ENCODE results near the gene GRK3.
"Not testable (repeated sequence)": the region's sequence is repeated elsewhere in the genome, so short reads cannot be mapped to it uniquely, and the experiment has no call there.

GRK3 gene

GRCh38 chr22:25562966-25563760, 1.3 kb upstream of the GRK3 start:
- H3K27ac ChIP-seq (ENCODE audit: low read depth, low read length); H3K27me3 ChIP-seq (ENCODE audit: control insufficient read depth in 1 of 2, insufficient read depth in 2 of 2, low read length in 2 of 2); H3K36me3 ChIP-seq (ENCODE audit: control insufficient read depth in 1 of 2, insufficient read depth in 2 of 2, low read length in 2 of 2); H3K9me3 ChIP-seq (ENCODE audit: control insufficient read depth in 1 of 2, low read length in 2 of 2); H3K9ac ChIP-seq (ENCODE audit: low read depth in 1 of 2, low read length in 2 of 2): not testable (repeated sequence)
- Histone ChIP-seq H3K4me1 (ENCODE audit: control insufficient read depth in 1 of 2, insufficient read depth in 2 of 2, low read length in 2 of 2) (peaks cover 8 to 13% of the 10 kb centered on the region in 2 donors), H3K4me3 (ENCODE audit: low read depth in 1 of 2, low read length in 2 of 2) (peak overlapping the region in 1 of 2 donors; percentile 73)

- no peak overlapping the region for H3K27ac ChIP-seq (ENCODE audit: low read depth, low read length)
- H3K4me1 ChIP-seq (ENCODE audit: control insufficient read depth in 1 of 2, insufficient read depth in 2 of 2, low read length in 2 of 2) = peaks cover 8 to 13% of the 10 kb centered on the region in 2 donors
- H3K9me3 ChIP-seq (ENCODE audit: control insufficient read depth in 1 of 2, low read length in 2 of 2) = no peaks in the 10 kb centered on the region
- H3K4me3 ChIP-seq (ENCODE audit: low read depth in 1 of 2, low read length in 2 of 2) = peak overlapping the region; percentile 68 to 73
- H3K36me3 ChIP-seq (ENCODE audit: control insufficient read depth in 1 of 2, insufficient read depth in 2 of 2, low read length in 2 of 2) = no peaks in the 10 kb centered on the region
- H3K27me3 ChIP-seq (ENCODE audit: control insufficient read depth in 1 of 2, insufficient read depth in 2 of 2, low read length in 2 of 2) = no peaks in the 10 kb centered on the region
- H3K9ac ChIP-seq (ENCODE audit: low read depth in 1 of 2, low read length in 2 of 2) = peak overlapping the region in 1 of 2 donors; percentile 16
Observed at GRCh38 chr22:25563761-25564319, 635 bp upstream of the GRK3 start.

GRCh38 chr22:25564979-25565677, 653 bp downstream of the GRK3 start:
- Histone ChIP-seq H3K9me3 (ENCODE audit: control insufficient read depth in 1 of 2, low read length in 2 of 2) (no peaks in the 10 kb centered on the region), H3K4me3 (ENCODE audit: low read depth in 1 of 2, low read length in 2 of 2) (peak overlapping the region; percentile 62 to 77), H3K4me1 (ENCODE audit: control insufficient read depth in 1 of 2, insufficient read depth in 2 of 2, low read length in 2 of 2) (peaks cover 8 to 13% of the 10 kb centered on the region in 2 donors), H3K27ac (ENCODE audit: low read depth, low read length) (no peak overlapping the region), H3K27me3 (ENCODE audit: control insufficient read depth in 1 of 2, insufficient read depth in 2 of 2, low read length in 2 of 2) (no peaks in the 10 kb centered on the region), H3K36me3 (ENCODE audit: control insufficient read depth in 1 of 2, insufficient read depth in 2 of 2, low read length in 2 of 2) (no peaks in the 10 kb centered on the region), H3K9ac (ENCODE audit: low read depth in 1 of 2, low read length in 2 of 2) (peak overlapping the region in 1 of 2 donors; percentile 51)

- no peak overlapping the region for H3K27ac ChIP-seq (ENCODE audit: low read depth, low read length)
- H3K4me1 ChIP-seq (ENCODE audit: control insufficient read depth in 1 of 2, insufficient read depth in 2 of 2, low read length in 2 of 2) = peaks cover 8 to 17% of the 10 kb centered on the region in 2 donors
- H3K36me3 ChIP-seq (ENCODE audit: control insufficient read depth in 1 of 2, insufficient read depth in 2 of 2, low read length in 2 of 2) = no peaks in the 10 kb centered on the region
- no peak overlapping the region for H3K9ac ChIP-seq (ENCODE audit: low read depth in 1 of 2, low read length in 2 of 2)
- H3K4me3 ChIP-seq (ENCODE audit: low read depth in 1 of 2, low read length in 2 of 2) = no peak overlapping the region
- H3K27me3 ChIP-seq (ENCODE audit: control insufficient read depth in 1 of 2, insufficient read depth in 2 of 2, low read length in 2 of 2) = no peaks in the 10 kb centered on the region
- H3K9me3 ChIP-seq (ENCODE audit: control insufficient read depth in 1 of 2, low read length in 2 of 2) = no peaks in the 10 kb centered on the region
Observed at GRCh38 chr22:25566186-25566897, 1.9 kb downstream of the GRK3 start.

GRCh38 chr22:25566898-25567235, 2.4 kb downstream of the GRK3 start:
- H3K4me1 ChIP-seq (ENCODE audit: control insufficient read depth in 1 of 2, insufficient read depth in 2 of 2, low read length in 2 of 2) = peaks cover 8 to 17% of the 10 kb centered on the region in 2 donors
- no peak overlapping the region for H3K27ac ChIP-seq (ENCODE audit: low read depth, low read length)
- no peaks in the 10 kb centered on the region for H3K27me3 ChIP-seq (ENCODE audit: control insufficient read depth in 1 of 2, insufficient read depth in 2 of 2, low read length in 2 of 2)
- no peak overlapping the region for H3K9ac ChIP-seq (ENCODE audit: low read depth in 1 of 2, low read length in 2 of 2)
- no peak overlapping the region for H3K4me3 ChIP-seq (ENCODE audit: low read depth in 1 of 2, low read length in 2 of 2)
- H3K9me3 ChIP-seq (ENCODE audit: control insufficient read depth in 1 of 2, low read length in 2 of 2) = no peaks in the 10 kb centered on the region
- no peaks in the 10 kb centered on the region for H3K36me3 ChIP-seq (ENCODE audit: control insufficient read depth in 1 of 2, insufficient read depth in 2 of 2, low read length in 2 of 2)

- Histone ChIP-seq H3K36me3 (ENCODE audit: control insufficient read depth in 1 of 2, insufficient read depth in 2 of 2, low read length in 2 of 2) (no peaks in the 10 kb centered on the region), H3K9ac (ENCODE audit: low read depth in 1 of 2, low read length in 2 of 2) (no peak overlapping the region), H3K27me3 (ENCODE audit: control insufficient read depth in 1 of 2, insufficient read depth in 2 of 2, low read length in 2 of 2) (no peaks in the 10 kb centered on the region), H3K4me1 (ENCODE audit: control insufficient read depth in 1 of 2, insufficient read depth in 2 of 2, low read length in 2 of 2) (peaks cover 8 to 17% of the 10 kb centered on the region in 2 donors), H3K27ac (ENCODE audit: low read depth, low read length) (no peak overlapping the region), H3K4me3 (ENCODE audit: low read depth in 1 of 2, low read length in 2 of 2) (no peak overlapping the region), H3K9me3 (ENCODE audit: control insufficient read depth in 1 of 2, low read length in 2 of 2) (no peaks in the 10 kb centered on the region)
Observed at GRCh38 chr22:25567251-25567675, 2.8 kb downstream of the GRK3 start.

GRCh38 chr22:25568066-25568465, 3.6 kb downstream of the GRK3 start:
- not testable (repeated sequence) for H3K27ac ChIP-seq (ENCODE audit: low read depth, low read length); H3K36me3 ChIP-seq (ENCODE audit: control insufficient read depth in 1 of 2, insufficient read depth in 2 of 2, low read length in 2 of 2); H3K4me3 ChIP-seq (ENCODE audit: low read depth in 1 of 2, low read length in 2 of 2); H3K9me3 ChIP-seq (ENCODE audit: control insufficient read depth in 1 of 2, low read length in 2 of 2); H3K27me3 ChIP-seq (ENCODE audit: control insufficient read depth in 1 of 2, insufficient read depth in 2 of 2, low read length in 2 of 2); H3K9ac ChIP-seq (ENCODE audit: low read depth in 1 of 2, low read length in 2 of 2)
- H3K4me1 ChIP-seq (ENCODE audit: control insufficient read depth in 1 of 2, insufficient read depth in 2 of 2, low read length in 2 of 2) = peaks cover 8 to 17% of the 10 kb centered on the region in 2 donors

- Histone ChIP-seq H3K9ac (ENCODE audit: low read depth in 1 of 2, low read length in 2 of 2) (no peak overlapping the region), H3K4me1 (ENCODE audit: control insufficient read depth in 1 of 2, insufficient read depth in 2 of 2, low read length in 2 of 2) (peaks cover 8 to 10% of the 10 kb centered on the region in 2 donors), H3K27me3 (ENCODE audit: control insufficient read depth in 1 of 2, insufficient read depth in 2 of 2, low read length in 2 of 2) (no peaks in the 10 kb centered on the region), H3K9me3 (ENCODE audit: control insufficient read depth in 1 of 2, low read length in 2 of 2) (no peaks in the 10 kb centered on the region), H3K27ac (ENCODE audit: low read depth, low read length) (no peak overlapping the region), H3K36me3 (ENCODE audit: control insufficient read depth in 1 of 2, insufficient read depth in 2 of 2, low read length in 2 of 2) (no peaks in the 10 kb centered on the region), H3K4me3 (ENCODE audit: low read depth in 1 of 2, low read length in 2 of 2) (no peak overlapping the region)
Observed at GRCh38 chr22:25569361-25569760, 4.9 kb downstream of the GRK3 start.

- no peaks in the 10 kb centered on the region for H3K9me3 ChIP-seq (ENCODE audit: control insufficient read depth in 1 of 2, low read length in 2 of 2)
- H3K9ac ChIP-seq (ENCODE audit: low read depth in 1 of 2, low read length in 2 of 2) = no peak overlapping the region
- H3K4me1 ChIP-seq (ENCODE audit: control insufficient read depth in 1 of 2, insufficient read depth in 2 of 2, low read length in 2 of 2) = peaks cover 8 to 10% of the 10 kb centered on the region in 2 donors
- H3K27me3 ChIP-seq (ENCODE audit: control insufficient read depth in 1 of 2, insufficient read depth in 2 of 2, low read length in 2 of 2) = no peaks in the 10 kb centered on the region
- H3K36me3 ChIP-seq (ENCODE audit: control insufficient read depth in 1 of 2, insufficient read depth in 2 of 2, low read length in 2 of 2) = no peaks in the 10 kb centered on the region
- no peak overlapping the region for H3K4me3 ChIP-seq (ENCODE audit: low read depth in 1 of 2, low read length in 2 of 2)
- H3K27ac ChIP-seq (ENCODE audit: low read depth, low read length) = no peak overlapping the region
Observed at GRCh38 chr22:25569983-25570382, 5.5 kb downstream of the GRK3 start.

GRCh38 chr22:25570486-25570885, 6.0 kb downstream of the GRK3 start:
- H3K27me3 ChIP-seq (ENCODE audit: control insufficient read depth in 1 of 2, insufficient read depth in 2 of 2, low read length in 2 of 2) = no peaks in the 10 kb centered on the region
- H3K9me3 ChIP-seq (ENCODE audit: control insufficient read depth in 1 of 2, low read length in 2 of 2) = no peaks in the 10 kb centered on the region
- no peak overlapping the region for H3K27ac ChIP-seq (ENCODE audit: low read depth, low read length)
- no peaks in the 10 kb centered on the region for H3K36me3 ChIP-seq (ENCODE audit: control insufficient read depth in 1 of 2, insufficient read depth in 2 of 2, low read length in 2 of 2)
- peaks cover 4 to 7% of the 10 kb centered on the region in 2 donors for H3K4me1 ChIP-seq (ENCODE audit: control insufficient read depth in 1 of 2, insufficient read depth in 2 of 2, low read length in 2 of 2)
- H3K4me3 ChIP-seq (ENCODE audit: low read depth in 1 of 2, low read length in 2 of 2) = no peak overlapping the region
- no peak overlapping the region for H3K9ac ChIP-seq (ENCODE audit: low read depth in 1 of 2, low read length in 2 of 2)
